GM19452 (cell line): ENCODE results near the gene RELL2.

Experiments
- ATAC-seq: cut with Tn5 transposase; IDR thresholded peaks from one replicate; pipeline ENCODE4 v1.9.1; 2021; ENCODE audit not compliant: unreplicated experiment

Gene RELL2

DNA sequence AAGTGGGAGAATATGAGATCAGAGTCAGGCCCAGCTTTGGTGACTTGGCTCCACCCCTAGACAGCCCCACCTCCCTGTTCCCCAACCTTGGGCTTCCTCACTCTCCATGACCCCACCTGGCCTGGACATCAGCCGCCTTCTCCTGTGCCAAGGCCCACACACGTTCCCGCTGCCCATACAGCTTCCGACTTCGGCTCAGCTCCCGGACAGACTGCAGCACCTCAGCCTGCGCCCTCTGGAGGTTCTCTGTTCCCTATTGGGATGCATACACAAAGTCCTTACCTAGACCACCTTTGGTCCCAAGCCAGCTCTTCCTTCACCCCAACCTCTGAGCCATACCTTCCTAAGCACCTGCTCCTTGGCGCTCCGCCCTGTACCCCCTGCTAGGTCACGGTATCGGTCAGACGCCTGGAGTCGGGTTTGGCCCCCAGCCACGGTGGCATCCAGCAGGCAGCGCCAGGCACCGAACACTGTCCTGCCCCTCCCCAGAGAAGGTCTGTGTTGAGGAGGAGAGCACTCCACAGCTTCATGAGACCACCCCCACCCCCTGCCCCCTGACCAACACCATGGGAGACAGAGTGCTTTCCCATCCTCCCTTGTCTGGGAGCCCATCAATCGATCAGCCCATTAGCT lies 12.4 kb downstream of the RELL2 start:
- no peak for ATAC-seq

DNA sequence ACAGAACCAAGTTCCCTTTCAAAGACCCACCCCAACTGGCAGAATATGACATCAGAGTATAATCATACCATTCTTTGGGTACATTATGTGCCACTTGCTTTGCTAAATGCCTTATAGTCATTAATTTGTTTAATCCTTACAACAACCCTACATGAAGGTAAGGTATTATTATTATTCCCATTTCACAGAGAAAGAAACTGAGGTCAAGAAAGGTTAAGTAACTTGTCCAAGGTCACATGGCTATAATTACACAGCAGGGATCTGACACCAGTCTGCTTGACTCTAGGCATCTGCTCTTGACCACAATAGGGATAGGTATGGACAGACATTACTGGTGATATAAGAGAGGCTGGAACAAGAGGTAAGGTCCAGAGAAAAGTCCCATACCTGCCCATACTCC lies 13.2 kb downstream of the RELL2 start:
- no peak for ATAC-seq

DNA sequence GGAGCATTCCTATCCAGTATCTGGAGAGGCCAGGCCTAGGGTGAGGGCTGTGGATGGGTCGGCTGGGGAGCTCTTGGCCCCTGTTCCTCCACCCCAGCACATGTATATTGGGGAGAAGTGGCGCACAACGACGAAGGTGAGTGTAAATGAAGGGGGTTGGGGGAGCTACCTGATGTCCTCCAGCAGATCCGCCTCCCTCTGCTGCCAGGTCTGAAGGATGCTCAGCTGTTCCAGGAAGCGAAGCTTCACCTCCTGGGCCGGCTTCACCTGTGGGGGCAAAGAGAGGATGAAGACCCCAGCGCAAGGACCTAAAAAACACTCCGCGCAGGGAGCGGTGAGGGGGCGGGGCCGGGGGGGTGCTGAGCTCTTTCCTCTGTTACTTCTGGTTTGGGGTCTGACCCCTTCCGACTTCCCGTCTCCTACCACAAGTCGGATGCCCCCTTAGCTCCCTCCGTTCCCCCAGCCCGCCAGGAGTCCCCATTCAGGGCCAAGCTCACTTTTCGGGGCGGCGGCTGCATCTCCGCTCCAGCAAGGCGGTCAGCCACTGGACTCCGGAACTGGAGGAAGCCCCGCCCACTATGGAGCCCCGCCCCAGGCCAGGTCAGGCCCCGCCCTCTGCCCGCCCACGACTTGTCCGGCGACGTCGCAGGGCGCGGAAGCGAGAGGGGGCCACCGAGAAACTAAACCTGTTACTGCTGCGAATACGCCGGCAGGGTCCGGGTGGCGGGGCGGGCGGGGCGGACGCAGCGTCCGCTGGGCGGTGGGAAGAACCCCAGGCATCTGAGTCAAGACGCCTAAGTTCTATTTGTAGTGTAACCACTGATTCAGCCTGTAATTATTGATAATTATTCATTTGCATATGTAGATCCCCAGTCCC lies 14.3 kb downstream of the RELL2 start, which contains the start of gene FCHSD1:
Gene FCHSD1 (minus strand): TSS at position 568 of the 877 bp plus-strand sequence. CDS start 50 bp downstream, at position 518.
- ATAC-seq, result peak; percentile 98

DNA sequence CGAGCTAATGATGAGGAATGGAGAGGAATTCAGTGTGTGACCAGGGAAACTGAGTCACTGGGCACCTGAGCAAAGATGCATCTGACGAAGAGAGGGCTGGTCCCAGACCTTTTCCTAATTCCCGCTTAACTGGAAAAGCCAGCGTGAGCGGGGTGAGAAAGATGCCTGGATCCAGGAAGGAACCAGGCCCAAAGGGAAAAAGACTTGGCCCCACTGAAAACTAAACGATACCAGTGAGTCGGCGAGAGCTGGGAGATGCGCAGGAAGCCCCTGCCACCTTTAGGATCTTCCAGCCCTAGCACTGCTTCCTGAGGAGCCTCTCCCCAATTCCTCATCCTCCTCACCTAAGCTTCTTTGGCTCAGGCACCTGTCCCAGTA lies 14.9 kb downstream of the RELL2 start:
- no peak for ATAC-seq

DNA sequence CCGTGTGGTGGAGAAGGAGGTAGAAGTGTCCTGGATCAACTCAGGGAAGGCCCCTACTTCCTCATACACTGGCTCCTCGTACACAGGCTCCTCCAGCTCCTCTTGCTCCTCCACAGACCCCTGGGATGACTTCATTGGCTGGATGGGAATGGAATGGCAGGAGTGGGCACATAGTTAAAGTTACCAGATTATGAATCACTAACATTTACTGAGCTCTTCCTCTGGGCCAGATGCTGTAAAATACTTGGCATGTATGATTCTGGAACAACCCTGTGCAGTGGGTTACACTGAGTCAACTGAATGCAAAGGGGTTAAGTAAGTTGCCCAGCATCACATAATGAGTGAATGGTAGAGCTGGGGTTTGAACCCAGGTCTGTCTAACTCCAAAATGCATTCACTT lies 17.5 kb downstream of the RELL2 start:
- ATAC-seq, result no peak

DNA sequence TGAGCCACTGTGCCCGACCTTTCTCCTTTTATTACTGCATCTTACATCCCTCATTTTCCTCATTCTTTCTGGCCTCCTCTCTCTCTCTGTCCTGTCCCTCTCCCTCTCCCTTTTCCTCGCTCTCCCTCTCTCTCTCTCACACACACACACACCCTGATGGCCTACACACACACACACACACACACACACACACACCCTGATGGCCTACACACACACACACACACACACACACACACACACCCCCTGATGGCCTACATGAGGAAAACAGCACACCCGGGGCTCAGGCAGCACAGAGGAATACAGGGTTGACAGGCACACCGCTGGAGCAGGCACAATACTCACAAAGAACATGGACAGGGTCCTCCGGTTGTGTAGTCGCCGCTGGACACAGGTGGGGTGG lies 18.2 kb downstream of the RELL2 start:
- ATAC-seq, result no peak

DNA sequence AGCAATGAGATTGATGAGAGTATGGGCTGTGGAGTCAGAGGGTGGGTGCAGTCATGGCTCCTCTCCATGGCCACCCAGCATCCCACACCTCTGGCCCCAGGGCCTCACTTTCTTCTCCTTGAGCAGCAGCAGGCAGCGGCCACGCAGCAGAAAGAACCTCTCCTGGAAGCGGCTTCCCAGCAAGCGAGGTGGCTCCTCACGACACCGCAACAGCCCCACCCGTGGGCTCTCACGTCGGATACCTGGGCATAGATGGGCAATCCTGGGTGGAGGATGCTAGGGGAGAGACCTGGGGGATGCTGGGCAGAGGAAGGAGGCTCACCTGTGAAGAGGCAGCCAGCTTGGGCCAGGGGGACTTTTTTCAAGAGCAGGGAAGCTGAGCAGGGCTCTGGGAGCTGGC lies 19.6 kb downstream of the RELL2 start:
- ATAC-seq, result no peak

DNA sequence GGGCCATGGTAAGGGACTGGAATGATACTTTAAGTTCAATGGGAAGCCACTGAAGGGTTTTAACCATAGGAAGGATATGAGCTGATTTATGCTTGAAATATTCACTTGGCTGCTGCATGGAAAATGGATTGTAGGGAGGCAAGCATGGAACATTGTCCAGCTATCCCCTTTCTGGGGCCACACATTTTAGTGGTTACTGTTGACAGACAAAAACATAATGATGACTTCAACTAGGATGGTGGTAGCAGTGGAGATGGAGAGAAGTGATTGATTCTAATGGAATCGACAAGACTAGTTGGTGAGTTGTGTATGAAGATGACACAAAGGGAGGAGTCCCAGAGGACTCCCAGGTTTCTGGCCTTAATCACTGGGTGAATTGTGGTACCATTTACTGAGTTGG lies 20.6 kb downstream of the RELL2 start:
- no peak for ATAC-seq

DNA sequence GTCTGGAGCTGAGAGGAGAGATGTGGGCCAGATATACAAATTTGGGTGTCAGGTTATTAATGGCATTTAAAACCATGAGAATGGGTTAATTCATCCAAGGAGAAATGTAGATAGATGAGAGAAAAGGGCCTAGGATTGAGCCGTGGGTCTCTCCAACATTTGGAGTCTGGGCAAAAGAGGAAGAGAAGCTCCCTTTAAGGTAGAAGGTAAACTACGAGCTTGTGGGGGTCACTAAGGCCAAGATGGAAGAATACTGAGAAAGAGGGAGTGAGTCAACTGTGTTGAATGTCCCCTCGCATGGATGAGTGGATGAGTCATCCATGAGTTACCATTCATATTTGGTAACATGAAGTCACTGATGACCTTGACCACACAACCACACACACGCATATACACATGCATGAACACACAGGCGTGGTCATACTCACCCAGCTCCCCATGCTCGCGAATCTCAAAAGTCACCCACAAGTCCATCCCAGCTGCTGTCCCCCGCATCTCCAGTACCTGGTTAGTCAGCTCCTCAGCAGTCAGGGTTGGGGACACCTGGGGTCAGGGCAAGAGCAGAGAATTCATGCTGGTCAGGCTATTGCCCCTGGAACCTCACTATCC lies 21.2 kb downstream of the RELL2 start:
- peak; percentile 73 for ATAC-seq

DNA sequence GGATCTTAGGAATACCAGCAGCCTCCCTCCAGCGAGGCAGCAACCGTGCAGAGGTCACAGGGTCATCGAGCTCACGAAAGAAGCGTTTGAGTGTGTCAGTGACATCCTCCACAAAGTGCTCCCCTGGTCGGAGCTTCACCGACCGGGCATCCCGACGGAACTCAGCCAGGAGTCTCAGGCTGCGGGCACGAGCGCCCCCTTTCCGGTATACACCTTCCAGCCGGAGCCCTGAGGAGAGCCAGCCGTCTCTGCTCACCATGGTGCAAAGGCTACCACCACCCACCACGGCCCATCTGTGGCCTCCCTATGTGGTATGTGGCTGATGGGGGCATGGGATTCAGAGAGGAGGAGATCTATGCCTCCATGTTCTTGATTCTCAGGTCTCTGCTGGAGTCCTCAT lies 25.2 kb downstream of the RELL2 start:
- ATAC-seq, result no peak

DNA sequence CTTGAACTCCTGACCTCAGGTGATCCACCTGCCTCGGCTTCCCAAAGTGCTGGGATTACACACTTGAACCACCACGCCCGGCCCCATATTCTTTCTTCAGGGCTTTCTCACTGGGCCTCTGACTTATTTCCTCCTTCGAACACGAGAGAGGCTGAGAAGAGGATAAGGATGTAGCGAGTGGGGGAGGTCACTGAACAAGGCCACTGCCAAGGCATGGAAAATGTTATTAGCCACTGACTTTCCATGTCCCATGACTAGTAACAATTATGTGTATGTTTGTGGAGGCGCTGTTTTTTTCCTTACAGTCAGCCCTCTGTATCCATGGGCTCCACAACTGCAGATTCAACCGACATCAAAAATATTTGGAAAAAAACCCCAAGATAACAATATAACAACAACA lies 26.7 kb downstream of the RELL2 start:
- ATAC-seq, result no peak

DNA sequence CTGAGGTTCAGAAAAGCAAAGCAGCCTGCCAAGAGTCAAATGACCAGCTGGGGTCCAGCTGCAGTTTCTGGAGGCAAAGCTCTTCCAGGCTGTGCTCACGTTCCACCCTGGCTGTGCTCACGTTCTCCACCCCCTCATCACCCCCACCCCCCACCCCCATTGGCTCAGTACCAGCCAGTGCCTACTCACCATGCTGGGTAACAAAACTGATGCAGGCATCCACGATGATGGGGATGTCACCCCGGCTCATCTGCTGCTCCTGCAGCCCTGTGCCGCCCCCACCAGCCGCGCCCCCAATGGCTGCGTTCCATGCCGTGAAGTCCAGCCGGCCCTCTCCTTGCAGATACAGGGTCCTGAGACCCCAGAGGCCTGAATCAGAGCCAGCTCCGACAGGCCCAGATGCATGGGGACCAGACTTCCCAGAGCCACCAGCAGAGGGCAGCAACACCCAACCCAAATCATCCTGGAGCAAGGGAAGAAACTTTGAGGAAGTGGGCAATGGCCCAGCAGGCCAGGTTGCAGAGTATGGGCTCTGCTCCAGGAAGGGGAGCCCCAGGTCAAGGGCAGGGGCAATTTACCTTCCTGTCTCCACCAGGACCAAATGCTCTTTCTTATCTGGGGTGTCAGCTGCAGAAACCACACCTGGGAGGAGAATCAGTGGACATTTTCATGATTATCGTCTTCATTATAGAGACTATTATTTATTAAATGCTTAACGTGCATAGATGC lies 28.1 kb downstream of the RELL2 start:
- ATAC-seq, result peak; percentile 99

DNA sequence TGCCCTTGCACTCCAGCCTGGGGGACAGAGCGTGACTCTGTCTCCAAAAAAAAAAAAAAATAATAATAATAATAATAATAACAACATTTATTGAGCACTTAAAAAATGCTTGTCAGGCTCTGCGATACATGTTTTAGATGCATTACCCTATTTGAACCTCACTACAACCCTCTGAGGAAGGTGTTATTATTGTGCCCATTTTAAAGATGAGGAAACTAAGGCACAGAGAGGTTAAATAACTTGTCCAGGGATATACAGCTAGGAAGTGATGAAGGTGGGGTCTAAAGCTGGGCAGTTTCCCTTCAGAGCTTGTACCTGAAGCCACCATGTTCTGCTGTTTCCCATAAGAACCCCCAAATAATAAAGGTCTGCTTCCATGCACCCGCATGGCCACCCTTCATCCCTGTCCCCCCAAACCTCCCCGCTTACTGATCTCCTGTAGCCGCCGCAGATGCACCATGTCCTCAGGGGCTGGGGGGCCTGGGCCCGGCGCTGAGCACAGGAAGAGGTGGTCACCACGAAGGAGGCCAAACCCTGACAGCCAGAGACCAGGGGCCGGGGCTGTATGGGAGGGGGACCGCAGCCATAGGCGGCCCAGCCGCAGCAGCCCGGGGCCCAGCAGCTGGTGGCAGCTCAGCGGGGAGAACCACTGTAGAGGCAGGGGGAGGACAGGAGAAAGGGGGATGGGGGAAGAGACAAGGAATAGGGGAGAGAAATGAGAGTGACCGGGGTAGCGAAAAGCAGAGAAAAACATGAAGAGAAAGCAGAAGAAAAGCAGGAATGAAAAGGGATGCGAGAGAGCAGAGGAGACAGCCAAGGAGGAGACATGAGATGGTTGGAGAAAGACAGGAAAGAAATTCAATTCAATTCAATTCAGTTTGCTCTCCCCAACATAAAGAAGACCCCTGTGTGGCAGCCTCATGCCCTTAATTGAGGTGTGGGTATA lies 29.5 kb downstream of the RELL2 start:
- no peak for ATAC-seq

DNA sequence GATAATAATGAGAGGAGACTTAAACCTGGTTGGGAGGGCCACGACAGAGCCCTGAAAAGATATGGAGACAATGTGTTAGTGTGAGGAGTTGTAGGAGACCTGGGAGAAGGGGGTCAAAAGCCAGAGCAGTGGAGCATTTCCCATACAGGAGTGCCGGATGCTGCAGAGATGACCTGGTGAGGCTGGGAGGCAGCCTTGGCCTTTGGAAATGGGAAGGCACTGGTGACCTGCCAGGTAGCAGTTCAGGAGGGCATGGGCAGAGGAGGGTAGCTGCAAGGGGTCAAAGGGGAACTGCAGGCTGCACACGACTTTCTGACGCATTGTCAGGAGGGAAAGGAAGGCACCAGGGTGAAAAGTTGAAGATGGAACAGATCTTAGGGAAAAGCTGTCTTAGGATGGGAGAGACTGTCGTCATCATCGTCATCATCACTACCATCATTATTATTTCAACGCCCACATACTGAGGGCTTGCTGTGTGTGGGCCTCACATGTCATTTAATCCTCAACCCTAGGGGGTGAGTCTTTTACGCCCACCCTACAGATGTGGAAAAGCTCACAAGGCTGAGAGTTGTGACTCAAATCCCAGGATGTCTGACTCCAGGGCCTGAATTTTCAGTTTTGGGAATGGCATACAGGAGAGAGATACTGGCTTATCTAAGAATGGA lies 31.9 kb downstream of the RELL2 start:
- no peak for ATAC-seq

DNA sequence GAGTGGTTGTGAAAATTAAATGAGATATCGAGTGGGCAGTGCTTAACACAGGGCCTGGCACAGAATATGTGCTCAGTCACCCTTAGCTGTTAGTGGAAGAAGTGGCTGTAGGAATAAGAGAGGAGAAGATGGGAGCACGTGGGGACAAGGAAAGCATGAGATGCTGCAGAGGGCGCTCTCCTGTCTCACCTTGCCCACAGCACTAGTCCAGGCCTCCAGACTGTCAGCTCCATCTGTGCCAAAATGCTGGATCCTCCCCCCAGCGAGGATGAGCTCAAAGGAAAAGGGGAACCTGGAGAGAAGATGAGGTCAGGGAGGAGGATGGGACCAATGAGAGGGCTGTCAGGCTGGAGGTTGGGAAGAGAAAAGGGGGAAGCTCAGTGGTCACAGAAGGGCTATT lies 32.7 kb downstream of the RELL2 start:
- no peak for ATAC-seq

DNA sequence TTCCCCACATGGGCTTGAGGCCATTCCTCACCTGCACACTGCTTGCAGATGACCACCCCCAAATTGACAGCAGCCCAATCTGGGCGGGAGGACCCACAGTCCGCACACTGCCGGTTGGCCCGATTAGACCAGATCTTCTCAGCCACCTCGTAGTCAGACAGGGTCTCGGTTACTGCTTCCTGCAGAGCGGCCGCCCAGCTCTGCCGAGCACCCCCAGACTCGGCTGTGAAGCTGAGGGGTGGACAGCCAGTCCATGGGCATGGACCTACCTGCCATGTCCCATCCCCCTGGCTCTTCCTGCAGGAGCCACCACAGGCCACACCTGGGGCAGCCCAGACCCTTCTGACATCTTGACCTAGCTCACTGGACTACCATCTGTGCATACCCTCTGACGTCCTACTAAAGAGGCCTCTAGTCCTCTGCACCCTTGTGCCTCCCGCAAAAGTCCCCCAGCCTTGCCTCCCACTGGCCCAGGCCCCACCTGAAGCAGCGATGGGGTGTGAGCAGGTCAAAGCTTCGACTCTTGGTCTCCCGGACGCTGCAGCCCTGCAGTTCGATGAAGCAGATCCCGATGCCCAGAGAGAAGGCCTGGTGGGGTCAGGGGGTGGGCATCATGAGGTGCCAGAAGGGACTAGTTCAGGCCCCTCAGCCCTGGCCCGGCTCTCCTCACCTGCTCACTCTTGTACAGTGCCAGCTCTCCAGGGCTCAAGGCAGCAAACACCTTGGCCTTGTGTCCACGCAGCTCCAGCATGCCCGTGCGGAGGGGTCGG lies 35.5 kb downstream of the RELL2 start:
- ATAC-seq, result no peak

DNA sequence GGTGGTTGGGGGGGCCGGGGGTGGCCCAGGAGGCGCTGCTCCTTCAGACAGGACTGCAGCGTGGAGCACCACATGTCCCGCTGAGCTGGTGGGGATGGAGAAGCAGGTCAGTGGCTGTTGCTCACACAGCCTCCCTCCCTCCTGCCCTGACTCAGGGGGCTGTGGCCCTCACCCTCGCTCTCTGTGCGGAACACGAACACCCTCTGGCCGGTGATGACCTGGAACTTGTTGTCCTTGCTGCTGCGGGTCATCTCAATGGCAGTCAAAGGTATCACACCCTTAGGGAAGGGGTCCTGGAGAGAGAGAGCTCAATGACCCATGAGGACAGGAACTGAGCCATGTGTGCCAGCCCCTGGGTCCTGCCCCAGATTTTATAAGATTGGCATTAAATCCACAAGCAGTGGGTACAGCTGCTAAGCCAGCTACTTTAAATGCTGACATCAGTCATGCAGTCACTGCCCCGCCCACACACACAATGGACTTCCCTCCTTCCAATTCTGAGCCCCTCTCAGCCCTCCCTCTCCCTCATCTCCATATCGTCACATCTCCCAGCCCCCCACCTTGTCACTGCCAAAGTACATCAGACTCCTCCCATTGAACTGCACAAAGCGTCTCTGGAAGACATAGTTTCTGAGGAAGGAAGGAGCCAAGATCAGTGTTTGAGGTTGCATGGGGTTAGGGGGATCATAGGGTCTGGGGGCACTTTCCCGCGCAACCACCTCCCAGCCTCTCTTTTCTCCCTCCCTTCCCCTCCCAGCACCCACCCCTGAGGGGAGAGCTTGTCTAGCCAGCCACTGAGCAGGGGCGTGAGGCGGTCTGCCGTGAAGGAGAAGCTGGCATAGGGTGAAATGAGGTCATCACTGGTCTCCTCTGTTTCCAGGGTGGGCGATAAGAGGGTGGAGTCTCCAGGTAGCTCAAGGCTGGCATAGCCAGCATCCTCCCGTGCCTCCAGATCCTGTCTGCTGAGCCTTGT lies 36.3 kb downstream of the RELL2 start:
- no peak for ATAC-seq

DNA sequence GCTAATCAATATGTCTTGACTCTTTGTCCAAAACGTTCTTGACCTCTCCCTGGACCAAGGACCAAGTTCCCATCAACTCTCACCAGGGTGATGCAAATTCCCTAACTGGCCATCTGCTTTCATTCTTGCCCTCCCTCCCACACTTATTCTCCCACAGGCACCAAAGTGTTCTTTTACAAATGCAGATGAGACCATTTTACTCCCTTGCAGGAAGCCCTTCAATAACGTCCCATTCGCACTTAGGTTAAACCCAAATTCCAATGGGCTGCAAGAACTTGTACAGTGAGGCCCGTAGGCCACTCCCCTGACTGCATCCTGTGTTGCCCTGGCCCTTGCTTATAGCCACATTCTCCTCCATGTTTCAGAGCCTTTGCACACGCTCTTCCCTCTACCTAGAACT lies 38.0 kb downstream of the RELL2 start:
- no peak for ATAC-seq
